K562 (cell line): ENCODE data around the gene PBX4. TPM values are rescaled to one million over a fixed set of nuclear protein-coding genes. Genes with fewer than 3 reads are reported as not detected.

ENCODE experiments used
- CREBBP ChIP-seq: IDR thresholded peaks from one replicate; pipeline ENCODE4 v1.6.1; 2012; ENCODE audit warnings: low read depth, mild to moderate bottlenecking, control low read depth, inconsistent platforms, low read length
- DLX4 ChIP-seq: fragments of 250-450 bp; sonication (Bioruptor Pico); IDR thresholded peaks from 2 replicates; pipeline ENCODE4 v1.6.1; 2021; ENCODE audit warnings: mild to moderate bottlenecking
- EHMT2 ChIP-seq: fragments of 450-650 bp; IDR thresholded peaks from 2 replicates; pipeline ENCODE4 v1.6.1; 2018; ENCODE audit warnings: antibody characterized with exemption
- ELK1 ChIP-seq: sonication (generic); formaldehyde crosslinking; IDR thresholded peaks from 2 replicates; pipeline ENCODE4 v1.8.1; 2022; ENCODE audit warnings: missing genetic modification reagents
- ESRRA ChIP-seq: fragments of 450-650 bp; IDR thresholded peaks from 2 replicates; pipeline ENCODE4 v1.6.1; 2014; ENCODE audit warnings: low read depth, mild to moderate bottlenecking, moderate library complexity, borderline replicate concordance
- ETS2 ChIP-seq: IDR thresholded peaks from 2 replicates; pipeline ENCODE4 v1.6.1; 2016; ENCODE audit warnings: borderline replicate concordance, missing genetic modification characterization, mild to moderate bottlenecking, moderate library complexity, missing compliant biosample characterization; ENCODE audit not compliant: poor library complexity, severe bottlenecking
- HMGN3 ChIP-seq: IDR thresholded peaks from 2 replicates; pipeline ENCODE4 v1.6.1; 2011; ENCODE audit warnings: borderline replicate concordance, low read depth, mild to moderate bottlenecking, mixed read lengths, low read length; ENCODE audit not compliant: insufficient read length; ENCODE audit errors: extremely low read depth
- PYGO2 ChIP-seq: fragments of 450-650 bp; IDR thresholded peaks from 2 replicates; pipeline ENCODE4 v1.6.1; 2016; ENCODE audit warnings: mild to moderate bottlenecking, missing genetic modification characterization, moderate library complexity, missing compliant biosample characterization
- TRIM24 ChIP-seq, 2 experiments: fragments of 450-650 bp; IDR thresholded peaks; 2 replicates each; pipeline ENCODE4 v1.6.1; 2016
- ZBTB9 ChIP-seq: fragments of 450-650 bp; formaldehyde crosslinking; IDR thresholded peaks from 2 replicates; pipeline ENCODE4 v1.4.0; 2020; ENCODE audit warnings: mild to moderate bottlenecking, moderate library complexity
- ZNF124 ChIP-seq: sonication (generic); formaldehyde crosslinking; IDR thresholded peaks from 2 replicates; pipeline ENCODE4 v1.8.1; 2022; ENCODE audit warnings: missing genetic modification reagents
- ZNF280A ChIP-seq: fragments of 450-650 bp; IDR thresholded peaks from 2 replicates; pipeline ENCODE4 v1.6.1; 2018; ENCODE audit warnings: mild to moderate bottlenecking, low read depth; ENCODE audit not compliant: partially characterized antibody
- ZNF318 ChIP-seq, 2 experiments: fragments of 450-650 bp; IDR thresholded peaks; 2 replicates each; pipeline ENCODE4 v1.6.1; 2016; ENCODE audit warnings: mild to moderate bottlenecking in 2 of 2, borderline replicate concordance in 1 of 2, low read depth in 1 of 2, moderate library complexity in 1 of 2
- polyA plus RNA-seq, 8 experiments: library from polyadenylated mRNA; depleted of rRNA in 4 of 8; stranded (reverse) in 5 of 8; unstranded in 3 of 8; fragments of >200 nt; fragmentation: Nextera tagmentation in 2 of 8; fragmentation: Illumina TruSeq in 1 of 8; extraction: Ambion mirVana in 2 of 8; extraction: Trizol in 1 of 8; gene quantifications; 2 replicates each; pipeline versions ENCODE4 v1.2.1 to v1.2.3, GENCODE V29; 2011 to 2014; ENCODE audit warnings: inconsistent platforms in 1 of 8, missing spikeins in 1 of 8
- total RNA-seq, 7 experiments: library from RNA; depleted of rRNA in 6 of 7; stranded (reverse); fragments of >200 nt in 6 of 7; fragmentation: Illumina TruSeq in 2 of 7; extraction: Trizol in 2 of 7; gene quantifications; 2 replicates each; pipeline versions ENCODE4 v1.2.1 to v1.2.3, GENCODE V29; 2011 to 2021; ENCODE audit warnings: low replicate concordance in 1 of 7

Gene PBX4
- total and polyA plus RNA-seq, 9 of the 15 experiments (the other 6 are each of a cell fraction or from before 2014, with no cell fraction given), result 0.11 to 3.8 (median 1.6) TPM; not detected in 1

- TF ChIP-seq ZNF318 (IDR thresholded peaks at IDR 0.05; ENCODE audit: borderline replicate concordance in 1 of 2, low read depth in 1 of 2) (no peak), DLX4 (CRISPR knock-in tag) (no peak), ESRRA (peak; percentile 92), ZNF124 (no peak), TRIM24 (IDR thresholded peaks at IDR 0.05) (0 out of 4 replicates have a peak, but pooled peaks of 1 of the 2 experiments have one; percentile 45), ETS2 (tag) (no peak), PYGO2 (tag) (no peak), HMGN3 (peak; percentile 63), ZNF280A (no peak), ELK1 (CRISPR knock-in tag) (peak; percentile 95), EHMT2 (no peak), CREBBP (no peak), ZBTB9 (0 out of 2 replicates have a peak, but pooled peaks have one; percentile 51)
Measured at GRCh38 chr19:19515642-19516519, 102.6 kb downstream of the PBX4 start, which contains the start of gene NDUFA13 (continued).
